HG02870 (cell line): ENCODE measurements around the gene CCL16.

Experiments used
- ATAC-seq: cut with Tn5 transposase; IDR thresholded peaks from one replicate; pipeline ENCODE4 v1.9.1; 2021; ENCODE audit warnings: mild to moderate bottlenecking, moderate library complexity; ENCODE audit not compliant: unreplicated experiment

The CCL16 gene

DNA sequence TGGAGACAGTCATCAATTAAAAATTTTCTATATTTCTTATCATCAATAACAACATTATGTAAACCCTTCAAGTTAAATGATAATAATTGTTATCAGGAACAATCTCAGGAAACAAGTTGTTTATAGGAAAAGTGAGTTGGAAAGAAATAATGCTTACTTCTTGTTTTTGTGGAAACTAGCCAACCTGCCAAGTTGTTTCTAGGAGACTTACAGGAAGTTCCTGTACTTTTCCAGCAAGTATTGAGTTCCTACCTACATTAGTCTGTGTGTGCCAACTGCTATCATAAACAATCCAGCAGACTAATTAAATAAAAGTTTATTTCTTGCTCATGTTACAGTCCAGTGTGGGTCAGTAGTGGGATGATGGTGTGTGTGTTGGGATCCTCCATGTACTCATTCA, 6.9 kb upstream of the CCL16 start:
- ATAC-seq = no peak

DNA sequence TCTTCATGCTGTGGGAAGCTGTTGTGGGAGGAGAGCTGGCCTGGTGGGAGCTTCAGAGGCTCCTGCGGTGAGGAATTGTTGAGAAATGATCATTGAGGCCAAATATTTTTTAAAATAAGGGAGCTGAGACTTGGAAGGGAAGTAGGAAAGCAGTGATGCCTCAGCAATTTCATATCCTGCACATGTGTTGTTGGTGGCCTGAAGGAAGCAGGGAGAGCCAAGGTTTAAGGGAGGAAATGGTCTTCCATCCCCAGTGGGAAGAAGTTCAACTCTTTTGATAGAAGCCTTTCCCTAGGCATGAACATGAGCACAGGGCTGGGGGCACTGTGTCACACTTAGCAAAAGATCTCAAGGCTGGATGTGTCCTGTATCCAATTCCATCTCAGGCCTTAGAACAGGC, 5.3 kb upstream of the CCL16 start, which contains the start of gene CCL14:
TSS of gene CCL14 (minus strand) at position 87 of the 400 bp plus-strand sequence. CDS start at position 7, 80 bp downstream.
- ATAC-seq = no peak

DNA sequence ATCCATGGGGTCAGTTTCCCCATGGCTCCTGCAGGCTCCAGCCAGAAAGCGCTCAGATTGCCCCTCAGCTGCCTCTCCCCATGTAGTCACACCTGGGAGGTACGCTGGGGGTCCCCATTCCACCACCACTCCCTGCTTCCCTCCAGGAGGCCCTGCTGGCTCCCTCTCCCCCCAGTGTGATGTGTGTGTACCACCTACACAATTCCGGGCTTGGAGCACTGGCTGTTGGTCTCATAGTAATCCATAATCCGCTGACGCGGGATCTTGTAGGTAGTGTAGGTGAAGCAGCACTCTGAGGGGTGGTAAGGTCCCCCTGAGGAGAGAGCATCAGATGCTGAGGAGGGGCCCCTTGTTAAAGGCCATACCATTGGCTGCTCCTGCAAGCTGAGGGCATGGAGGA, 2.8 kb upstream of the CCL16 start:
- ATAC-seq = no peak

DNA sequence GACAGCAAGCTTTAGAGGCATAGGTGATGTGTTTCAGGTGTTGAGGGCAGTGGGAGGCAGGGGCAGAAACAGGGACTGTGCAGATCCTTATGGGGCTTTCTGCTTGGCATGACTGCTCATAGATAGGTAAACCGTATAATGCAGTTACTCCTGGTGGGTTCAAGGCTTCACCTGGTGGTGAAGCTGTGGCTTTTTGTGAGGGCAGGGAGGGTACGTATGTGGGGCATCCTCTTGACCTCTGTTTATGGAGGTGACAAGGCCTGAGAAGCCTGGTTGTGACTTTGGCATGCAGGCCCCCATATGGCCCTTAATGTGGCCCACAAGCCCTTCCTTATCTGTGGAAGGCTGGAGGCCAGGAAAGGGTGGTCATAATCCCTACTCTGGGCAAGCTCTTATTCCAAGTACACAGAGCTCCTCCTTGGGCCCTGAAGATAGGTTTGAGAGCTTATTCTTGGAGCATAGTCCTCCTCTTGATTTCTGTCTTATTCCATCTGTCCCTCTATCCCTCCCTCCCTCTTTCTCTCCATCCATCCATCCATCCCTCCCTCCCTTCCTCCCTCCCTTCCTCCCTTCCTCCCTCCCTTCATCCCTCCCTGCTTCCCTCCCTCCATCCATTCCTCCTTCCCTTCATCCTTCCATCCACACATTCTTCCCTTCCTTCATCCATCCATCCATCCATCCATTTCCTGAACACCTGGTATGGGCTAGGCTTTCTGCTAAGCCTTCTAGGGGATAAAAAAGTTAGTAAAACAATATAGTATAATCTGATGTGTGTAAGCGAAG, 1.3 kb upstream of the CCL16 start:
- no peak for ATAC-seq

DNA sequence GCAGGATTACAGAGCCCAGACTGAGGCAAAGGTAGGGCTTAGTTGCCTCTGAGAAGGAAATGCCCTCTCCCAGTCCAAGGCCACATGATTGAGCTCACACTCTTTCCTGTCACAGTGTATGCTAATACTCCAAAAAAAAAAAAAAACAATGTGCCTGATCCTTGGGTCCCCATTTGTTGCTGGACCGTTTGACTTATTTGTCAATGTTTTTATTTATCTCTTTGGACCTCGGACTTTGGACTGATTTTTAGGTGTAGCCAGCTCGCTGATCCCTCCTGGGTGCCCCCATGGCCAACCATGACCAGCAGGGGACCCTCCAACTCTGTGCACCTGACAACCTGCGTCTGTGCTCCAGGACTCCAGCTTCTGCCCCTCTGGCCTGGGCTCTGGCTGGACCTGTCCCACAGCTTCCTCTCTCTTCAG, 622 bp upstream of the CCL16 start:
- ATAC-seq = no peak

DNA sequence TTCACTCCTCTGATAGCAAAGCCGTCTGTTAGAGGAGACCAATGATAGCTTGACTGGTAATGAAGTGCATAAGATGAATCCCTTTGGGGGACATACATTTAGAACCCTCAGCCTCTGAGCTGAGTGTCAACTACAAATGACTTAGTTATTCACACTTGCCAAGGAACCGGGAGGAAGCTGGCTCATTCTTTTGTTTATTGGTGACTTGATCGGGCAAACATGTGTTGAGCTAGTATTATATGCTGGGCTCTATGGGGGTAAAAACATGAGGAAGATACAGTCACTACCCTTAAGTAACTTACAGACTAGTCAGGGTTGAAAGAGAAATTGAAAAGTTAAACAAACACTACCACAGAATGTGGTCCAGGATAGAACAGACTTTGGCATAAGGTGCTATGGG, 3.0 kb downstream of the CCL16 start:
- no peak for ATAC-seq

DNA sequence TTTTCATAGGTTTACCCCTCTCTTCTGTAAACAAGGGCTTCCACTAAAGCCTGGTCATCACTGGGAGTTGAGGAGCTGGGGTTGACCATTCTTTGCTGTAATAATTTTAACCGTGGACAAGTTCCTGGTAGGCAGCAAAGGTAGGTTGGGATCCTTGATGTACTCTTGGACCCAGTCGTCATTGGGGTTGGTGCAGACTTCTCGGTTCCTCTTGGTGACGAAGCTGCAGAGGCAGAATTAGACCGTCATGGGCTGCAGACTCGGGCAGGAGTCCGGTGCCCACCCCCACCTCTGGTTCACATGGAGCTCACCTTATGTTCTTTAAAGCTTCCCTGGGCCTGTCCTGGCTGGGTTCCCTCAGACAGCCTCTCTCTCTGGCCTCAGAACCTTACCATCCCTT, 3.8 kb downstream of the CCL16 start:
- ATAC-seq = no peak

DNA sequence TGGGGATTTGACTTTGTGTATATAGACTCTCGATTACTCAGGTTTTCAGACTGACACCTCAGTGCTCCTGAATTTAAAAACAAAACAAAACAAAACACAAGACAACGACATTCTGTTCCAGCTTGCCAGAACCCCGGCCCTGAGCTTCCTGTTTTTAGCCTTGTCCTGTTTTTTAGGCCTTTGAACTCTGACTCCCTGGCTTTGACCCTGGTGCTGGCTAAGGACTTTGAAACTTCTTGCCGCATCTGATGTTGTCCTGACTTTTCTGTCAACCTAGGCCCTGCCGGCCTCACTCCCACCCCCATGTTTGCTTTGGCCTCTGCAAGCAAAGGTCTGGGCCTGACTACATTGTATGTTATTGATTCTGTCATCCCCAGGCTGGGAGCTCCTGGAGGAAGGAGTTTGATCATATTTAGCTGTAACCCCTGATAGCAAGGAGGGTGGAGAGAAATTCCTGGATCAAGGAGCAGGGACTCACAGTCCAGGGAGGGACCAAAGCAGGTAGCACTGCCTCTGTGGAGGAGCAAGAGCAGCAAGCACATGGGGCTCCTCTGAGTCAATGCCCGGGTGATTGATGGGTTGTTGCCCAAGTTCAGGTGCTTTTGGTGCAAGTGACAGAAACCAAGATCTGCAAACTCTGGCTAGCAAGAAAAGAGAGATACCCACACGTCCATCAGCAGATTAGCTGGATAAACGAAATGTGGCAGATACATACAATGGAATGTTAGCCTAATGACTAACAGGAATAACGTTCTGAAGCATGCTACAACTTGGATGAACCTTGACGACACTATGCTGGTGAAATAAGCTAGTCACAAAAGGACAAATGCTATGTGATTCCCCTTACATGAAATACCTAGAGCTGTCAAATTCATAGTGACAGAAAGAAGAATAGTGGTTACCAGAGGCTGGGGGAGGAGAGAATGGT, 7.7 kb downstream of the CCL16 start:
- ATAC-seq = no peak

DNA sequence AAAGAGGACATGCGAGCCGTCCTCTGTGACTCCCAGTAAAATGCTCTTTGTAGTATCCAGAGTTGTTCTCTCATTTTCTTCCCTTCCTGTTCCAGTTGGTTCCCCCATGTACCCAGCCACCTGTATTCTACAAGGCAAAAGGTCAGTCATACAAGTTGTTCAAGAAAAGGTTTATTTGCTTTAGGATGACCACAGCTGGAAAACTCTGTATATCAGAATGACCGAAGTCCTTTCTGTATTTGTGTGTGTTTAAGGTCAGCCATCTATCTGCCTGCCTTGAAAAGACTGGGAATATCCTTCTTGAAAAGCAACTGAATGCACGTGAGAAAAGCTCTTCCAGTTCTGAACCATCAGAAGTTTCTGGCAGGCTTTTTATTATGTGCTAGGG, 8.4 kb downstream of the CCL16 start:
- no peak for ATAC-seq

DNA sequence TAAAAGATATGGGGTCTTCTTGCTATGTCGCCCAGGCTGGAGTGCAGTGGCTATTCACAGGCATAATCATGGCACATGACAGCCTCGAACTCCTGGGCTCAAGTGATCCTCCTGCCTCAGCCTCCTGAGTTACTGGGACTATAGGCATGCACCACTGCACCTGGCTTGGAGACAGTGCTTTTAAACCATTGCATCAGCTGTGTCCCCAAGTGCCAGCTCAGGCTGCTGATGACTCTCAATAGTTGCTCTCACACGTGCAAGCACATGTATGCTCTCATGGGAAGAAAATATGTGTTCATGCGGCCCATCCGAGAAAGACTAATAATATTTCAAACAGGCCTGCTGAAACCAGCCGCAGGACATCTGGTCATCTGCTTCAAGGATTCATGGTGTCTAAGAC, 8.8 kb downstream of the CCL16 start:
- ATAC-seq = no peak

DNA sequence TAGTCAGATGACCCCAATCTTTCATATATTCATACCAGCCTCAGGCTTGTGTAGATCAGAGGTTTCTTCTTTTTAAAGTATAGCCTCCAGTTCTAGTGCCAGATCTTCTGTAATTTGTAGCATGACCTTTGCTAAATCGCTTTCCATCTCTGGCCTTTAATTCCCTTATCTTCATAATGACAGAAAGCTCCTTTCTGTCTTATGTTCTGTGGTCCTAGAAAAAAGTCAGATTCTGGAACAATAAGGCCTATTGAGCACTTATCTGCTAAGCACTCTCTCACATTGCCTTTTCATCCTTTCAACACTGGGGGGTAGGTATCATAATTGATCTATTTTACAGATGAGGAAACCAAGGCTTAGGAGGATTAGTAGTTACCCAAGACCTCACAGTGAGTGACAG, 9.2 kb downstream of the CCL16 start:
- no peak for ATAC-seq

DNA sequence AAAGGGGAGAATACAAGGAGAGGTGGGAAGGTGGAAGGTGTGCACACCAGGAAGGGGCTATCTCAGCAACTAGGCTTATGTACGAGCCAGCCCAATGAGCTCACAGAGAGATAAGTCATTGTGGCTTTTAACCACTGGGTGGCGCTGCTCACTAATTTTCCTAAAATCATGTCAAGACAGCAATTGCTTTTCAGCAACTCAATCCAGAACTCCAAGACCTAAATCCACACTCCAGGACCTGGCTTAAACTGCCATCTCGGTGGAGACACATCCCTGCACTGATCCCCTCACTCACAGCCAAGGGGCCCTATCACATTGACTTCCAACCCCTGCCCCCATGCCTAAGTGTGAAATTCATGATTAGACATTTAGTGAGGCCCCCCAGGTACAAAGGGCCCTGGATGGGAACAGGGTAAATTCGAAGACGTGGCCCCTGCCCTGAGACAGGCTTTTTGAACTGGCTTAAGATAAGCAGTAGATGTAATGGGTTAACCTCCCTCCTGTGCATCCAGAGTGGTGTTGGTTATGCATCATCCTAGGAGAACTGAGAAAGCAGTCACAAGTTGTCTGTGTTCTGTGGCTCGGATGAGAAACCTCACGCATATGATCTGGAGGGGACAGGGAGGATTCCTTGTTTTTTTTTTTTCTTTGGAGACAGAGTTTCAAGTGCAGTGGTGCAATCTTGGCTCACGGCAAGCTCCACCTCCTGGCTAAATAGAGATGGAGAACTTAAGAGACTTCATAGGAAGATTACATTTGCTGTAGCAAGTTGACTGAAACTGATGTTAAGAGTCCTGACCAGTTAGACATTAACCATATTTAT, 11.5 kb downstream of the CCL16 start:
- no peak for ATAC-seq

DNA sequence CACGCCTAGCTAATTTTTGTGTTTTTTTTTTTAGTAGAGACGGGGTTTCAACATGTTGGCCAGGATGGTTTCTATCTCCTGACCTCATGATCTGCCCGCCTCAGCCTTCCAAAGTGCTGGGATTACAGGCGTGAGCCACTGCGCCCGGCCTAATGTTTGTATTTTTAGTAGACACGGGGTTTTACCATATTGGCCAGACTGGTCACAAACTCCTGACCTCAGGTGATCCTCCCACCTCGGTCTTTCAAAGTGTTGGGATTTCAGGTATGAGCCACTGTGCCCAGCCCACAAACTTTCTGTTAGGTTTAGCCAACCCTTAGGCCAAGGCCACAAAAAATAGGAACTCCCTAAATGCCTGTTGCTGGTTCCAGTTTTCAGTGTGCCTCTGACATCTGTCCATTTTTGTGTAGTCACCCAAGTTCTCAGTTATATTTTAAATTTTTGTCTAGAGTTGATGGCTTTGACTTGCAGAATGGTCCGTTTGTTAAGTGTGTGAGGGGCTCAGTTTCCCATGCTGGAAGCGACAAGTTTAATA, 12.7 kb downstream of the CCL16 start:
- no peak for ATAC-seq

DNA sequence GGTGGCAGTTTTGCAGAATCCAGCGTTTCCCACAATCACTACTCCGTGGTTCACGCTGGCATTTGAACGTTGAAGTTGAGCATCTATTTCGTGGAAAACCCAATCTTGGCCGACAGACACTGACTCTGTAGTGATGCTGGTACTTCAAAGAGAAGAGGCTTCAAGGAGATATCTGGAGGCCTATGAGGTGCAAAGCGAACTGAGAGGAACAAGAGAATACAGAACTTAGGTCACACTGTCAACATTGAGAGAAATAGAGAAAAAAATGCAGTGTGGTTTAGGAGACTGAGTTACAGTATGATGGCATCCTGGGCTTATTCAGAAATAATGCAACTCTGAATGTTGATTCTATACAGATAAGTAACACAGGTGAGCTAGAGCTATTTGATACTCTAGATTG, 16.0 kb downstream of the CCL16 start:
- ATAC-seq = no peak

DNA sequence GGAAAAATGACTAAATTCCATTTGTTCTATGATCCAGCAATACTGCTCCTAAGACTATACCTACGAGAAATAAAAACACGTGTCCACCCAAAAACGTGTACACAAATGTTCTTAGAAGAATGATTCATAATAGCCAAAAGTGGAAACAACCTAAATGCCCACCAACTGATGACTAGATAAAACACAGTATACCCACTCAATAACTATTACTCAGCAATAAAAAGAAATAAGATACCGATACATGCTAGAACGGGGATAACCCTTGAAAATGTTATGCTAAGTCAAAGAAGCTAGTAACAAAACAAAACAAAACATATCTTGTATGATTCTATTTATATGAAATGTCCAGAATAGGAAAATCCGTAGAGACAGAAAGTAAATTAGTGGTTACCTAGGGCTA, 17.6 kb downstream of the CCL16 start:
- ATAC-seq = no peak

DNA sequence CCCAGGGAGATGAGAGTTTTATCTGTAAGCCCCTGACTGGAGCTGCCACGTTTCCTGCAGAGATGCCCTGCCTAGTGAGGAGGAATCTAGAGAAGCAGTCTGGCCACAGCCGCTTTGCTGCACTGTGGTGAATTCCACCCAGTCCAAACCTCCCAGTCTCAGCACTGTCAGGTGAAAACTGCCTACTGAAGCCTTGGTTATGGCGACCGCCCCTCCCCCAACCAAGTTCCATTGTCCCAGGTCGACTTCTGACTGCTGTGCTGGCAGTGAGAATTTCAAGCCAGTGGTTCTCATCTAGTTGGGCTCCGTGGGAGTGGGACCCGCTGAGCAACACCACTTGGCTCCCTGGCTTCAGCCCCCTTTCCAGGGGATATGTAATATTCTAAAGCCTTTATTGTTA, 27.6 kb downstream of the CCL16 start:
- no peak for ATAC-seq

DNA sequence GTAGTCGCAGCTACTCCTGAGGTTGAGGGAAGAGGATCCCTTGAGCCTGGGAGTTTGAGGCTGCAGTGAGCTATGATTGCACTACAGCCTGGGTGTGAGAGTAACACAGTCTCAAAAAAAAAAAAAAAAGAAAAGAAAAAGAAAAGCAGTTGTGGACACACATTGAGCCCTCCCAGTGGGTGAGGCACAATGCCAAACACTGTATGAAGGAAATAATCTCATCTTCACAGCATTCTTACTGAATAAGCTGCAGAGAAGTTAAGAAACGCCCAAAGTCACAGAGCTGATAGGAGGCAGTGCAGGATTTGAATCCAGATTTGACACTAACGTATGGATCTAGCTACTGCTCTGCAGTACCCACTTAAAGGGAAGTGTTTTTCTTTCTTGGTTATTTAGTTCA, 31.9 kb downstream of the CCL16 start:
- ATAC-seq = no peak

DNA sequence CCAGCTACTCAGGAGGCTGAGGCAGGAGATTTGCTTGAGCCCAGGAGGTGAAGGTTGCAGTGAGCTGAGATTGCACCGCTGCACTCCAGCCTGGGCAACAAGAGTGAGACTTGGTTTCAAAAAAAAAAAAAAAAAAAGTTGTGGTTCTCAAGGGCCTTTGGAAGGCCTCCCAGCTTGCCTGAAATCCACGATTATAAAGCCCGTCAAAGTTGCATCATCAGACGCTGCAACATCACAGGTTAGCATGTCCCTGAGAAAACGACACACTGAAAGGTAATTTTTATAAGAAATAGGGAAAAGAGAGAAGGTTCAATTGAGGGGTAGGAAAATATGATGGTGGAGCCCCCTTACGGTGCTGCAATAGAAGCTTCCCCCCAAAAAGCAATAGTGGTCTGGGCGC, 33.2 kb downstream of the CCL16 start:
- ATAC-seq = no peak

DNA sequence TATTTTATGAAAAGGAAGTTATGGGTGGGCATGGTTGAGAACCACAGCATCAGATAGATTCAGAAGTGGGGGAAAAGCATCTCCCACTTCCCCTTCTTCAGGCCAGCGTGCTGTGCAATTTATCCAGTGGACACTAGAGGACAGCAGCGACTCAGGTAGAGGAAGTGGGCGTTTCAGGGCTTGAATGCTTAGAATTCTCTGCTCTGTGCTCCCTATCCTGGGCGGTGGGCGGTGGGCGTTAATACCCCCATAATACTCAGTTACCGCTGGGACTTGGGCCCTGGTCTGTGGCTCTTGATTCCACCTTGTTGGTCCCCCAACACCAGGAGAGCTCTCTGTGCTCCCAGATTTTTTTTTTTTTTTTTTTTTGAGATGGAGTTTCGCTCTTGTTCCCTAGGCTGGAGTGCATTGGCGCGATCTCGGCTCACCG, 34.1 kb downstream of the CCL16 start:
- no peak for ATAC-seq

DNA sequence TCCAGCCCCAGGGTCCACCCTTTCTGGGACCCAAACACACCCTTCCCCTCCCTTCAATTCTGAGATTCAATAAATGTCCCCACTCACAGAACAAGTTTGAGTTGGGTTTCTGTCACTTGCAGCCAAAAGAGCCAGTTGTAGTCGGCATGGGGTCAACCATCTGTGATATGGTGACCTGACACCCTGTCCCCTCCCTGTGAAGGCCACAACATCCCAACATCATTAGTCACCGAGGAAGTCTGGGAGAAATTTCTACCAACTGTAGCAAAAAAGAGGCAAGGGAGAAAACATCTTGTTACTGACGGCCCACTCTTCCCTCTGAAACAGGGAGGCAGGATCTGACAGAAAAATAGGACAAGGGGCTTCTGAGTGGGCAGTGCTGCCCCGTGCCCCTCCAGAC, 37.1 kb downstream of the CCL16 start:
- no peak for ATAC-seq

DNA sequence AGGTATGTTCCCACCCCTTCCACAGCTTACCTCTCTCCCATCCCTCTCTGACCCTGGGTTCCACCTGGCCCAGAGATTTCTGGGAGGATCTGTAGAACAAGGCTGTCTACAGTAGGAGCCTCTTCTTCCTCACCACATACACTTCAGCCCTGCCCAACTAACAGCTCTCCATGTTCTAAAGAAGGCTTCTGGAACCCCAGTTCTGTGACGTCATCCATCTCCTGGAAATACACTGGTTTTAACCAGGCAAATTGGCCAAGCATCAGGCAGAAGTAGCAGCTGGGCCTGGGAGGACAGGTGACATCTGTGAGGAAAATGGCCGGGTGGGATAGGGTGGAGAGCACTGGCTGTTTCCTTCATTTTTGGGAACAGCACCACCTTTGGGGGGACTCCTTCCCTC, 37.8 kb downstream of the CCL16 start, which contains the start of gene LYZL6:
TSS of gene LYZL6 (minus strand) at position 177 of the 400 bp plus-strand sequence. CDS start 4,357 bp downstream, outside the sequence.
- ATAC-seq = no peak
